Smooth muscle cell (in vitro differentiated cells): ENCODE results near the gene CEP126. TPM values are rescaled to one million over a fixed set of nuclear protein-coding genes. Genes with fewer than 3 reads are reported as not detected.

Experiments
- DNase-seq: peaks from one replicate; lab custom pipeline; 2025; ENCODE audit not compliant: unreplicated experiment; lab: John Stamatoyannopoulos, UW
- H2AFZ ChIP-seq: fragments of 200-600 bp; sonication (generic); 2 replicates; pipeline ENCODE4 v1.6.0; 2016; ENCODE audit warnings: antibody characterized with exemption, low read depth, mild to moderate bottlenecking
- H3F3A ChIP-seq: fragments of 200-600 bp; sonication (generic); 2 replicates; pipeline ENCODE4 v1.6.0; 2017; ENCODE audit warnings: antibody characterized with exemption, low read depth
- H3K27ac ChIP-seq: fragments of 200-600 bp; sonication (generic); 2 replicates; pipeline ENCODE4 v1.5.1; 2016; ENCODE audit warnings: low read depth, mild to moderate bottlenecking
- H3K27me3 ChIP-seq: fragments of 200-600 bp; sonication (generic); 2 replicates; pipeline ENCODE4 v1.6.1; 2016; ENCODE audit warnings: low read depth, mild to moderate bottlenecking
- H3K36me3 ChIP-seq: fragments of 200-600 bp; sonication (generic); 2 replicates; pipeline ENCODE4 v1.5.1; 2016; ENCODE audit warnings: low read depth
- H3K4me1 ChIP-seq: fragments of 200-600 bp; sonication (generic); 2 replicates; pipeline ENCODE4 v1.5.1; 2016; ENCODE audit warnings: low read depth
- H3K4me2 ChIP-seq: fragments of 200-600 bp; sonication (generic); 2 replicates; pipeline ENCODE4 v1.6.0; 2016; ENCODE audit warnings: mild to moderate bottlenecking
- H3K4me3 ChIP-seq: fragments of 200-600 bp; sonication (generic); 2 replicates; pipeline ENCODE4 v1.5.1; 2016; ENCODE audit warnings: mild to moderate bottlenecking
- H3K79me2 ChIP-seq: fragments of 200-600 bp; sonication (generic); 2 replicates; pipeline ENCODE4 v1.6.0; 2016; ENCODE audit warnings: low read depth, mild to moderate bottlenecking
- H3K9ac ChIP-seq: fragments of 200-600 bp; sonication (generic); 2 replicates; pipeline ENCODE4 v1.6.0; 2016; ENCODE audit warnings: low read depth
- H3K9me3 ChIP-seq: fragments of 200-600 bp; sonication (generic); replicated peaks from 2 replicates; pipeline ENCODE4 v1.5.1; 2016; ENCODE audit warnings: low read depth
- H4K20me1 ChIP-seq: fragments of 200-600 bp; sonication (generic); 2 replicates; pipeline ENCODE4 v1.6.0; 2016; ENCODE audit warnings: low read depth
- CTCF ChIP-seq: fragments of 200-600 bp; sonication (generic); IDR thresholded peaks from 2 replicates; pipeline ENCODE4 v1.5.1; 2017; ENCODE audit warnings: borderline replicate concordance, mild to moderate bottlenecking, antibody characterized with exemption; ENCODE audit not compliant: insufficient read depth, poor library complexity, severe bottlenecking
- WGBS: methylation state at CpG from one replicate; pipeline ENCODE4 v1.1.7; 2016; ENCODE audit warnings: low lambda C conversion rate; 5-methylcytosine and 5-hydroxymethylcytosine counted together
- polyA plus RNA-seq: library from polyadenylated mRNA; unstranded; fragments of >200 nt; fragmentation: Nextera tagmentation; extraction: Ambion mirVana; gene quantifications from 2 replicates; pipeline ENCODE4 v1.2.1, GENCODE V29; 2016
- total RNA-seq: library from RNA; depleted of rRNA; stranded (reverse); fragments of >200 nt; gene quantifications from 2 replicates; pipeline ENCODE4 v1.2.3, GENCODE V29; 2014

Gene CEP126
- total and polyA plus RNA-seq, 2 experiments from 2014 or later = 1.6 to 2.3 TPM

DNA sequence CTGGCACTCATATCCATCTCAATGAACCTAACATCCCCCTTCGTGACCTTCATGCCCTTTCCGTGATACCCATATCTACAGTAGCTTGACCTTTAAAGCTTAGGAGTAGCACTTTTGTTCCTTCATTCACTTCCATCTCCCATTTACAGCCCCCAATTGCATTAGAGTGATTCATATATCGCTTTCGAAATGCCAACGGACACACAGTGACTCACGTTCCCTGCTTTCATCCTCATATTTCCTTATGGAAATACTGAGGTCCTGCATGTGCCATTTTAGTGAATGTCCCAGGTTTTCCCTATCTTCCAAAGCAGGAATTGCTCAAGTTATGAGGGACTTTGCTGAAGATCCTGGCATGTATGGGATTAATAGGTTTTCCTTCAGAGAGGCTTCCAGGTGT is 44.3 kb upstream of the CEP126 start:
- Histone ChIP-seq H3K9me3 (no peaks in the 10 kb centered on the region), H3K36me3 (no peaks in the 10 kb centered on the region), H3K9ac (no peak overlapping the region), H3K27ac (no peak overlapping the region), H3K27me3 (no peaks in the 10 kb centered on the region), H3K4me2 (no peak overlapping the region), H3K4me3 (no peak overlapping the region), H3F3A (peaks cover 10% of the 10 kb centered on the region), H3K4me1 (no peaks in the 10 kb centered on the region), H2AFZ (no peak overlapping the region), H4K20me1 (no peaks in the 10 kb centered on the region), H3K79me2 (no peaks in the 10 kb centered on the region)
- no peak for DNase-seq
- no peak for TF ChIP-seq CTCF
- WGBS = 79% methylated on average over 6 of the region's 6 CpGs

- H3K27me3 ChIP-seq = no peaks in the 10 kb centered on the region
- no peak overlapping the region for H3K4me2 ChIP-seq
- H3K9me3 ChIP-seq = no peaks in the 10 kb centered on the region
- TF ChIP-seq CTCF = no peak
- no peaks in the 10 kb centered on the region for H4K20me1 ChIP-seq
- H2AFZ ChIP-seq = no peak overlapping the region
- H3F3A ChIP-seq = no peaks in the 10 kb centered on the region
- H3K9ac ChIP-seq = no peak overlapping the region
- H3K27ac ChIP-seq = no peak overlapping the region
- 95% methylated on average over 6 of the region's 6 CpGs for WGBS
- H3K4me3 ChIP-seq = no peak overlapping the region
- no peak for DNase-seq
- no peaks in the 10 kb centered on the region for H3K79me2 ChIP-seq
- H3K4me1 ChIP-seq = no peaks in the 10 kb centered on the region
- H3K36me3 ChIP-seq = no peaks in the 10 kb centered on the region
Measured at GRCh38 chr11:101872171-101872882, 42.5 kb upstream of the CEP126 start.

GRCh38 chr11:101880222-101880621 is 34.6 kb upstream of the CEP126 start:
- no peaks in the 10 kb centered on the region for H3K79me2 ChIP-seq
- H4K20me1 ChIP-seq = no peaks in the 10 kb centered on the region
- no peak for DNase-seq
- no peaks in the 10 kb centered on the region for H3K36me3 ChIP-seq
- no peak overlapping the region for H3K4me2 ChIP-seq
- no peaks in the 10 kb centered on the region for H3F3A ChIP-seq
- H2AFZ ChIP-seq = peak overlapping the region; percentile 60
- H3K4me1 ChIP-seq = no peaks in the 10 kb centered on the region
- no peaks in the 10 kb centered on the region for H3K9me3 ChIP-seq
- H3K27me3 ChIP-seq = no peaks in the 10 kb centered on the region
- H3K9ac ChIP-seq = no peak overlapping the region
- H3K4me3 ChIP-seq = no peak overlapping the region
- TF ChIP-seq CTCF = peak; percentile 37
- WGBS = 90% methylated on average over 4 of the region's 4 CpGs
- H3K27ac ChIP-seq = no peak overlapping the region

- Histone ChIP-seq H3K27ac (no peak overlapping the region), H3F3A (no peaks in the 10 kb centered on the region), H3K36me3 (no peaks in the 10 kb centered on the region), H3K4me3 (no peak overlapping the region), H3K27me3 (no peaks in the 10 kb centered on the region), H4K20me1 (no peaks in the 10 kb centered on the region), H3K79me2 (no peaks in the 10 kb centered on the region), H3K9me3 (no peaks in the 10 kb centered on the region), H3K4me2 (no peak overlapping the region), H3K9ac (no peak overlapping the region), H3K4me1 (no peaks in the 10 kb centered on the region), H2AFZ (no peak overlapping the region)
- no peak for DNase-seq
- no peak for TF ChIP-seq CTCF
- WGBS = 67% methylated on average over 2 of the region's 2 CpGs
Measured at GRCh38 chr11:101881586-101881985, 33.2 kb upstream of the CEP126 start.
